ENCODE measurements around the gene OTOS. TPM values are rescaled to one million over a fixed set of nuclear protein-coding genes. Genes with fewer than 3 reads are reported as not detected.

OTOS gene
- polyA plus RNA-seq, 1 donor from 2014 or later, result not detected

- H3K9me3 ChIP-seq (ENCODE audit: low read length), result no peaks in the 10 kb centered on the region
- H2AFZ ChIP-seq (ENCODE audit: low read depth, low read length), result no peak overlapping the region
- H3K4me3 ChIP-seq (ENCODE audit: low read length), result no peak overlapping the region
- H4K20me1 ChIP-seq (ENCODE audit: insufficient read depth), result no peaks in the 10 kb centered on the region
- TF ChIP-seq REST (IDR thresholded peaks at IDR 0.05; ENCODE audit: borderline replicate concordance) (no peak), POLR2AphosphoS5 (IDR thresholded peaks at IDR 0.05) (no peak), TAF1 (IDR thresholded peaks at IDR 0.05; ENCODE audit: low read depth) (no peak), EZH2 (IDR thresholded peaks at IDR 0.05; ENCODE audit: borderline replicate concordance, insufficient read depth, low read length, poor library complexity, severe bottlenecking) (no peak), EP300 (conservative IDR thresholded peaks at IDR 0.05; ENCODE audit: poor library complexity, severe bottlenecking) (no peak), MXI1 (conservative IDR thresholded peaks at IDR 0.05; ENCODE audit: poor library complexity, severe bottlenecking) (no peak), CTCF (IDR thresholded peaks at IDR 0.05; ENCODE audit: poor library complexity, severe bottlenecking) (no peak), SMC3 (conservative IDR thresholded peaks at IDR 0.05; ENCODE audit: poor library complexity) (no peak), RAD21 (conservative IDR thresholded peaks at IDR 0.05) (no peak)
- H3K27ac ChIP-seq (ENCODE audit: low read length), result no peak overlapping the region
- H3K27me3 ChIP-seq (ENCODE audit: insufficient read depth, low read depth, low read length), result no peaks in the 10 kb centered on the region
- H3K36me3 ChIP-seq (ENCODE audit: insufficient read depth, low read length), result no peaks in the 10 kb centered on the region
- H3K4me2 ChIP-seq (ENCODE audit: low read length), result no peak overlapping the region
- H3F3A ChIP-seq (ENCODE audit: insufficient read depth, low read length, poor library complexity, severe bottlenecking), result no peaks in the 10 kb centered on the region
- H3K9me2 ChIP-seq (ENCODE audit: insufficient read depth, low read length), result no peaks in the 10 kb centered on the region
- no peaks in the 10 kb centered on the region for H3K79me2 ChIP-seq (replicated peaks; ENCODE audit: insufficient read depth, low read length)
- H3K9ac ChIP-seq (ENCODE audit: low read length), result no peak overlapping the region
These were observed 25.2 kb upstream of the OTOS start for GRCh38 chr2:240165661-240166060.

GRCh38 chr2:240165034-240165433, 24.6 kb upstream of the OTOS start:
- H3F3A ChIP-seq (ENCODE audit: insufficient read depth, low read length, poor library complexity, severe bottlenecking), result no peaks in the 10 kb centered on the region
- H3K9me2 ChIP-seq (ENCODE audit: insufficient read depth, low read length), result no peaks in the 10 kb centered on the region
- H3K4me3 ChIP-seq (ENCODE audit: low read length), result no peak overlapping the region
- no peaks in the 10 kb centered on the region for H3K79me2 ChIP-seq (replicated peaks; ENCODE audit: insufficient read depth, low read length)
- H3K36me3 ChIP-seq (ENCODE audit: insufficient read depth, low read length), result no peaks in the 10 kb centered on the region
- no peaks in the 10 kb centered on the region for H3K27me3 ChIP-seq (ENCODE audit: insufficient read depth, low read depth, low read length)
- no peak overlapping the region for H2AFZ ChIP-seq (ENCODE audit: low read depth, low read length)
- H3K9ac ChIP-seq (ENCODE audit: low read length), result no peak overlapping the region
- no peak overlapping the region for H3K27ac ChIP-seq (ENCODE audit: low read length)
- TF ChIP-seq TAF1 (IDR thresholded peaks at IDR 0.05; ENCODE audit: low read depth) (no peak), CTCF (IDR thresholded peaks at IDR 0.05; ENCODE audit: poor library complexity, severe bottlenecking) (no peak), EZH2 (IDR thresholded peaks at IDR 0.05; ENCODE audit: borderline replicate concordance, insufficient read depth, low read length, poor library complexity, severe bottlenecking) (no peak), SMC3 (conservative IDR thresholded peaks at IDR 0.05; ENCODE audit: poor library complexity) (no peak), REST (IDR thresholded peaks at IDR 0.05; ENCODE audit: borderline replicate concordance) (no peak), POLR2AphosphoS5 (IDR thresholded peaks at IDR 0.05) (no peak), RAD21 (conservative IDR thresholded peaks at IDR 0.05) (no peak), MXI1 (conservative IDR thresholded peaks at IDR 0.05; ENCODE audit: poor library complexity, severe bottlenecking) (no peak), EP300 (conservative IDR thresholded peaks at IDR 0.05; ENCODE audit: poor library complexity, severe bottlenecking) (no peak)
- H3K9me3 ChIP-seq (ENCODE audit: low read length), result no peaks in the 10 kb centered on the region
- H4K20me1 ChIP-seq (ENCODE audit: insufficient read depth), result no peaks in the 10 kb centered on the region
- H3K4me2 ChIP-seq (ENCODE audit: low read length), result no peak overlapping the region

All from neural cell (in vitro differentiated cells).